ENCODE results near the gene RABGAP1L.

DNA sequence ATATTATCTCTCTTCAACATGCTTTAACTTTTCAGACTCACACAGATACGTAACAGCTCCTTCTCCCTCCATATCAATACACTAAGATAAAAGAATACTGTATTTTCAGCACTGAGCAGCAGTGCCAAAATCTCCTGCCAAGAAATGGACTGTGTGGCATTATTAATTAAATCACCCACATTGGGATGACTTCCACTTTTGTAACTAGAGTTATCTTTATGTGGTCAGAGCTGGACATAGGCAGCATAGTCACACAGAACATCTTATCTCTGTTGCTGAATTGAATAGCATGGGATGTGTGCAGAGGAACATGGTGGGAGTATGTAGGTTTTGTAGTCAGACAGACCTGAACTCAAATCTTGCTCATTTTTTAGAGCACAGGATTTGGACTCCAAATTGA, 799.1 kb downstream of the RABGAP1L start:
- no peak for TF ChIP-seq EZH2 (IDR thresholded peaks at IDR 0.05; ENCODE audit: borderline replicate concordance, low read depth, low read length, severe bottlenecking)
- TF ChIP-seq, protein P1, sequence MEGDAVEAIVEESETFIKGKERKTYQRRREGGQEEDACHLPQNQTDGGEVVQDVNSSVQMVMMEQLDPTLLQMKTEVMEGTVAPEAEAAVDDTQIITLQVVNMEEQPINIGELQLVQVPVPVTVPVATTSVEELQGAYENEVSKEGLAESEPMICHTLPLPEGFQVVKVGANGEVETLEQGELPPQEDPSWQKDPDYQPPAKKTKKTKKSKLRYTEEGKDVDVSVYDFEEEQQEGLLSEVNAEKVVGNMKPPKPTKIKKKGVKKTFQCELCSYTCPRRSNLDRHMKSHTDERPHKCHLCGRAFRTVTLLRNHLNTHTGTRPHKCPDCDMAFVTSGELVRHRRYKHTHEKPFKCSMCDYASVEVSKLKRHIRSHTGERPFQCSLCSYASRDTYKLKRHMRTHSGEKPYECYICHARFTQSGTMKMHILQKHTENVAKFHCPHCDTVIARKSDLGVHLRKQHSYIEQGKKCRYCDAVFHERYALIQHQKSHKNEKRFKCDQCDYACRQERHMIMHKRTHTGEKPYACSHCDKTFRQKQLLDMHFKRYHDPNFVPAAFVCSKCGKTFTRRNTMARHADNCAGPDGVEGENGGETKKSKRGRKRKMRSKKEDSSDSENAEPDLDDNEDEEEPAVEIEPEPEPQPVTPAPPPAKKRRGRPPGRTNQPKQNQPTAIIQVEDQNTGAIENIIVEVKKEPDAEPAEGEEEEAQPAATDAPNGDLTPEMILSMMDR (IDR thresholded peaks at IDR 0.05; ENCODE audit: extremely low read depth in 1 of 2, insufficient read depth in 1 of 2, low read depth in 1 of 2, low read length in 2 of 2) = no peak
- TF ChIP-seq, protein P2, sequence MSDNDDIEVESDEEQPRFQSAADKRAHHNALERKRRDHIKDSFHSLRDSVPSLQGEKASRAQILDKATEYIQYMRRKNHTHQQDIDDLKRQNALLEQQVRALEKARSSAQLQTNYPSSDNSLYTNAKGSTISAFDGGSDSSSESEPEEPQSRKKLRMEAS (IDR thresholded peaks at IDR 0.05; ENCODE audit: insufficient read depth, insufficient read length) = no peak
- TF ChIP-seq POLR2A (IDR thresholded peaks at IDR 0.05; ENCODE audit: low read depth, low read length) = no peak
- no peak for TF ChIP-seq JUN (IDR thresholded peaks at IDR 0.05; ENCODE audit: borderline replicate concordance, insufficient read depth, insufficient read length, low read depth)
- TF ChIP-seq MYC (IDR thresholded peaks at IDR 0.05; ENCODE audit: low read depth, low read length) = no peak
- TF ChIP-seq POLR2AphosphoS5 (IDR thresholded peaks at IDR 0.05; ENCODE audit: insufficient read depth, low read depth, low read length) = no peak

Measured in endothelial cell of umbilical vein (primary cell).